ENCODE measurements around the gene METTL16. TPM values are rescaled to one million over a fixed set of nuclear protein-coding genes. Genes with fewer than 3 reads are reported as not detected.

METTL16 gene
- total and polyA plus RNA-seq, 2 of the 8 experiments (the other 6 are each of a cell fraction or from before 2014, with no cell fraction given): 22.8 to 59.4 TPM

DNA sequence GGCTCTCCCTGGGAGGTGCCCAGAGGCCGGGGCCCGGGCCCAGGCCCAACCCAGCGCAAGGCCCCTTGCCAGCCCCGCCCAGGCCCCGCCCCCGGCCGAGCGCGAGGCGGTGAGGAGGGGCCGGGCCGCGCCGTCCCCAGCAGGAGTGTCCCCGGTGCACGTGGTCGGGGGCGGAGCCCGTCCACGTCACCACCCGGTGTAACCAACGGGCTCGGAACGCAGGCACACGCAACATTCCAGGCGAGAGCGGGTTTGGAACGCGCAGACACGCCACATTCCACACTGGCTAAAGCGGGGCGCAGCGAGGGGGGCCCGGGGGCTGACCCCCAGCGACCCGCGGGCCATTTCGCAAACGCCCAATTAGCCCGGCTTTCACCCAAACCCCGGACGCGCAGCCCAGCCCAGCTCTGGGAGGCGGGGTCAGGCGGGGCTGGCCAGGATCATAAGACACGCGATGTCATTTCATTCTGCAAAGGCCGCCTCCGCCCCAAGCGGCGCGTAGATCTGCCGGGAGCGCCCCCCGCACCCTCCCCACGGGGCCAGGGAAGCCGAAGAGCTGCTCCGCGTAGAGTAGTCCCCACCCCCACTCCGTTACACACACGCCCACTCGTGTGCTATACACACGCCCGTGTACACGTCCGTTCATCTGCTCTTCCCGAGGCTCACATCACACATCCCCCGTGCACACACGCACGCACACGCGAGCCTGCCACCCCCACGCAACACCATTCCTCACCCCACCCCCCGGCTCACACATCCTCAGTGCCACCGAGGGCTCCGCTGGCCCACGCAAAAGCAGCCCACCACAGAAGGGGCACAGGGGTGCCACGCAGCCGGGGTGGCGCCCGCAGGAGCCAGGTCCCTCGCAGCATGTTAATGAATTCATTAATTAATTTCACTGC, 111.9 kb downstream of the METTL16 start (continued):
- TF ChIP-seq TBP (IDR thresholded peaks at IDR 0.05; ENCODE audit: low read depth, low read length): no peak; the same call in 1 of the 2 replicates
- TF ChIP-seq KDM5A (IDR thresholded peaks at IDR 0.05; ENCODE audit: low read length): no peak
- no peak for TF ChIP-seq RAD21 (IDR thresholded peaks at IDR 0.05 in 1 of 2, conservative IDR thresholded peaks at IDR 0.05 in 1 of 2; ENCODE audit: low read depth in 2 of 2, low read length in 2 of 2)
- TF ChIP-seq NRF1 (IDR thresholded peaks at IDR 0.05; ENCODE audit: low read depth, low read length): no peak
- peak; percentile 98 for TF ChIP-seq TEAD4 (IDR thresholded peaks at IDR 0.05; ENCODE audit: low read depth, low read length)
- peak; percentile 48; the same call in 1 of the 2 replicates for TF ChIP-seq CEBPB (IDR thresholded peaks at IDR 0.05; ENCODE audit: low read depth, low read length)
- TF ChIP-seq JUND (IDR thresholded peaks at IDR 0.05; ENCODE audit: low read length): 0 out of 2 replicates have a peak, but pooled peaks have one; percentile 36
- no peak for TF ChIP-seq SP2 (IDR thresholded peaks at IDR 0.05; ENCODE audit: low read length)
- peak; percentile 78 for TF ChIP-seq POLR2AphosphoS5 (IDR thresholded peaks at IDR 0.05; ENCODE audit: low read depth, low read length)
- TF ChIP-seq EP300 (IDR thresholded peaks at IDR 0.05; ENCODE audit: borderline replicate concordance in 1 of 2, low read depth in 2 of 2, low read length in 2 of 2): no peak
- no peak for TF ChIP-seq GTF2F1 (IDR thresholded peaks at IDR 0.05; ENCODE audit: borderline replicate concordance, low read depth, low read length)
- TF ChIP-seq NANOG (IDR thresholded peaks at IDR 0.05; ENCODE audit: insufficient read depth, low read depth, low read length, poor library complexity, severe bottlenecking): no peak
- TF ChIP-seq POU5F1 (IDR thresholded peaks at IDR 0.05; ENCODE audit: low read depth, low read length): no peak
- peak; percentile 55 for TF ChIP-seq BACH1 (IDR thresholded peaks at IDR 0.05; ENCODE audit: low read length)
- TF ChIP-seq KDM1A (IDR thresholded peaks at IDR 0.05; ENCODE audit: borderline replicate concordance, low read length): no peak
- TF ChIP-seq EZH2 (IDR thresholded peaks at IDR 0.05; ENCODE audit: low read depth, low read length, severe bottlenecking): no peak
- TF ChIP-seq SIN3A (conservative IDR thresholded peaks at IDR 0.05 in 1 of 2, IDR thresholded peaks at IDR 0.05 in 1 of 2; ENCODE audit: low read depth in 1 of 2, low read length in 2 of 2): peak in 1 of 2 experiments; percentile 83; a peak in 3 of 4 replicates
- no peak for TF ChIP-seq JUN (IDR thresholded peaks at IDR 0.05; ENCODE audit: low read depth, low read length)
- TF ChIP-seq POLR2A (IDR thresholded peaks at IDR 0.05; ENCODE audit: control extremely low read depth in 1 of 2, low read depth in 2 of 2, low read length in 2 of 2): peak; percentile 16 to 53
- no peak for TF ChIP-seq E2F6 (IDR thresholded peaks at IDR 0.05)
